Skin of body (tissue), 2 donors: Measurements from ENCODE around the gene AGBL4. TPM values are rescaled to one million over a fixed set of nuclear protein-coding genes. Genes with fewer than 3 reads are reported as not detected.
"Not testable (repeated sequence)": the region's sequence is repeated elsewhere in the genome, so short reads cannot be mapped to it uniquely, and the experiment has no call there.

ENCODE experiments used
- DNase-seq: peaks from one replicate; lab custom pipeline; 2025; lab: John Stamatoyannopoulos, UW
- total RNA-seq: library from RNA; depleted of rRNA; stranded (reverse); fragments of >200 nt; gene quantifications from one replicate; pipeline ENCODE4 v1.2.3, GENCODE V29; 2014

Gene AGBL4
- total RNA-seq, 1 donor from 2014 or later: 0.30 TPM

DNA sequence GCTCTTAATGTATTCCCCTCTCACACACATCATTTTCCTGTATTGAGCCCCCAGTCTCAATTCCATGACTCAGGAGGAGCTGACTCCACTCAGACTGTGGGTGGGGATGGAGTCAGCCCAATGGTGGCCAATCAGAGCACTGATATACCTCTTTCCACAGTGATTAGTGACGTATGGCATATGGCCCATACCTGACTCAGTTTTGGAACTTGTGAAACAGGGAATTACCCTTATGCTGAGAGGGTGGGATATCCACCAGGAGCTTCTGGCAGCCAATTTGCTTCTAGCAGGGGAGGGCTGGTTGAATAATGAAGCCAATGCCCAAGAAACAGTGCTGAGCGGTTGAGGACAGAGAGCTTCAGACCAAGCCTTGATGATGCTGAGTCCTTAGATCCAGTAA, 1465.4 kb downstream of the AGBL4 start:
- DNase-seq: no peak

- no peak for DNase-seq
These were observed 1467.4 kb downstream of the AGBL4 start for GRCh38 chr1:48556186-48556850.

DNA sequence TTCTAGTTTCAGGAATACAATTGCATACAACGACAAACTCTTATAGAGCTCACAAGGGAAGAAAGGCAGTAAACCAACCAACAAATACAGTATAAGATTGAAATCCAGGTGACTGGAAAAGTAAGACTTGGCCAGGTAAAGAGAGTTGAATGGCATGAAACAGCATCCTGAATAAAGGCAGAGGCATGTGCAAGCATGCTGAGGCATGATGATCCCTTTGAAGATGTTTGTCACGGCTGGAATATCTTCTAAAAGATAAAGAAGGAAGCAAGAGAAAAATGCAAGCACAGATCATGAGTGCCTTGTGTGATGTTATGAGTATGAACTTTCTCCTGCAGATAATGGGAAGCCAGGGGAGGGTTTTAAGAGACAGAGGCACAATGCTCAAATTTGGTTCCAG, 1468.5 kb downstream of the AGBL4 start:
- DNase-seq: no peak

GRCh38 chr1:48552903-48553606, 1470.7 kb downstream of the AGBL4 start:
- DNase-seq: no peak

- no peak for DNase-seq
These were observed 1471.3 kb downstream of the AGBL4 start for GRCh38 chr1:48552420-48552819.

- DNase-seq: no peak
These were observed 1474.8 kb downstream of the AGBL4 start for GRCh38 chr1:48548985-48549384.

- peak; percentile 23 for DNase-seq
These were observed 1476.1 kb downstream of the AGBL4 start for GRCh38 chr1:48547561-48548220.

- DNase-seq: no peak
These were observed 1479.9 kb downstream of the AGBL4 start for GRCh38 chr1:48543854-48544253.

DNA sequence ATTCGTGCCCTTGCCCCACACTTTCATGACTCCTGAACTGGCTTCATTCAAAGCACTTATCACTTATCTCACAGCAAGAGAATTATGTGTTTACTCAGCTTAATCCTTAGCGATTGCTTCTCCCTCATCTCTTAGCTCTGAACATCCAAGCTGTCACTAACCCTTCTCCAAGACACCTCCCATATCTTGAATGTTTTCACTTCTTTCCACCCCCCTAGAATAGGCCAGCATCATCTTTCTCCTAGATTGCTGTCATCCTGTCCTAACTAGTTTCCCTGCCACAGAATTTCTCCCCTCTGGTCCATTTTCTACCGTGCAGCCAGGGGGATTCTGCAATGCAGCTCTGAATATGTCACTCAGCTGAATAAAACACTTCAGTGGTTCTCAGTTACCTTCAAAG, 1483.2 kb downstream of the AGBL4 start:
- no peak for DNase-seq

GRCh38 chr1:48536477-48536876, 1487.3 kb downstream of the AGBL4 start:
- DNase-seq: no peak

DNA sequence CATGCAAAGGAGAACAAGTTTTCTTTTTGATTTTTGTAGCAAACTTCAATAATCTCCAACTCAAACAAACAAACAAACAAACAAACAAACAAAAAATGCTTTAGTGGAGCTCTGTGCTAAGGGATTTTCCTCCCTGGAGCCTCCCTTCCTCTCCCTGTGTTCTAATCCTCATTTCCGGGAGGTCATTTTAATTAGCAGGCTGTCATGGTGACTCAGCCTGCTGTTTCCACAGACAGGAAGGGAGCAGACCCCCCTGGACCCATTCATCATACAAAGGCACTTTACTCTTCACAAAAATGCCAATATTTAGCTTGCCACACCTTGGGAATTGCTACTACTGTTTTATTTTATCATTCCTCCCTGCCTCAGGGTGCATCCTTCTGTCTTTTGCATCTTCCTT, 1490.8 kb downstream of the AGBL4 start:
- DNase-seq: no peak

DNA sequence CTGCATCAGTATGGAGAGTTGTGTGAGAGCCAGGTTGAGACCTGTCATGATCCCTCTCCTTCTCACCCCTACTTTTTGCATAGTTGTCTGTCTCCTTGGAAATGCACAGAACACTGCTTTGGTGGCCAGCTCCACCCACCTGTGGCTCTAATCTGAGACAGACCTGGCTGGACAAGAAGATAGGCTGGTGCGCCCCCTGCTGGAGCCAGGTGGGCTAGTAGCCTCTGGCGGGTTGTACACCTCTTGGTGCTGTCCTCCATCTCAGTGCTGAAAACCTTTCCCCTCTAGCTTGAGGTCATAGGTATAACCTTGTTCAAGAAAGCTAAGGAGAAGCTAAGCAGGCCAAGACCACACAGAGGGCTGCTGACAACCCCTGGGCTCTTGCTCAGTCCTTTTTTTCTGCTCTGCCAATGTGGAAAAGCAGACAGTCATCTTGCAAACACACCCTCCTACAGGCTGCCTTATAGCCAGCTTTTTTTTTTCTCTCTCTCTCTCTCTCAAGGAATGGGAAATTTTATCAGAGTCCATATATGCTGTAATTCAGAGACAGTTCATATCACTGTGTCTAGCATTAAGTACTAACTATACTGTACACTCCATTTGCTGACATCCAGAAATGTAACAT, 1492.9 kb downstream of the AGBL4 start:
- no peak for DNase-seq

- DNase-seq: no peak
These were observed 1496.7 kb downstream of the AGBL4 start for GRCh38 chr1:48527051-48527450.

GRCh38 chr1:48526008-48526710, 1497.6 kb downstream of the AGBL4 start:
- DNase-seq: peak; percentile 15

GRCh38 chr1:48524892-48525467, 1498.8 kb downstream of the AGBL4 start:
- DNase-seq: no peak

- no peak for DNase-seq
These were observed 1500.2 kb downstream of the AGBL4 start for GRCh38 chr1:48523558-48523957.

GRCh38 chr1:48519896-48520295, 1503.9 kb downstream of the AGBL4 start:
- not testable (repeated sequence) for DNase-seq

GRCh38 chr1:48506870-48507269, 1516.9 kb downstream of the AGBL4 start:
- DNase-seq: no peak

GRCh38 chr1:48500541-48501450, 1523.0 kb downstream of the AGBL4 start:
- DNase-seq: no peak

DNA sequence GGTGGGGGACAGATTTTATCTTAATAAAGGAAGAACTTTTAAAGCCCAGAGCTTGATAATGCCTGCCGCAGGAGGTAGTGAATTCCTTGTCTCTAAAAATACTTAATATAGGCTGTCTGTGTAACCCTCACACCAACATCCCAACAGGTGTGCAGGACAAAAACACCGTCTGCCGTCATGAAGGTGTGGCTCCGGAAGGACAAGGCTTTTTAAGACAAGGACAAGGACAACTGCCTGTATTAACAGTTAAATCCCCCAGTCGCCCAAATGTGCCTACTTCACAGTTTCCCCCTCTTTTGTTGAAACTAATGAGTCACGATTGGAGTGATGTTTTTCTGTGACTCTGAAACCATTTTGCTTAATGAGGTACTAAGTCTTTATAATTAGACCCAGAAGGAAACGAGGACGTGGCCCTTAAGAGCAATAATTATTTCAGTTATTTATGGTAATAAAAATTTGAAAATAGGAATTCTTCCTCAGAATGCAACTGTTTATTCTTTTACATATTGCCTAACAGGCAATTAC, 1524.5 kb downstream of the AGBL4 start:
- no peak for DNase-seq
